ENCODE data around the gene SLC15A5. TPM values are rescaled to one million over a fixed set of nuclear protein-coding genes. Genes with fewer than 3 reads are reported as not detected.

Gene SLC15A5, protein sequence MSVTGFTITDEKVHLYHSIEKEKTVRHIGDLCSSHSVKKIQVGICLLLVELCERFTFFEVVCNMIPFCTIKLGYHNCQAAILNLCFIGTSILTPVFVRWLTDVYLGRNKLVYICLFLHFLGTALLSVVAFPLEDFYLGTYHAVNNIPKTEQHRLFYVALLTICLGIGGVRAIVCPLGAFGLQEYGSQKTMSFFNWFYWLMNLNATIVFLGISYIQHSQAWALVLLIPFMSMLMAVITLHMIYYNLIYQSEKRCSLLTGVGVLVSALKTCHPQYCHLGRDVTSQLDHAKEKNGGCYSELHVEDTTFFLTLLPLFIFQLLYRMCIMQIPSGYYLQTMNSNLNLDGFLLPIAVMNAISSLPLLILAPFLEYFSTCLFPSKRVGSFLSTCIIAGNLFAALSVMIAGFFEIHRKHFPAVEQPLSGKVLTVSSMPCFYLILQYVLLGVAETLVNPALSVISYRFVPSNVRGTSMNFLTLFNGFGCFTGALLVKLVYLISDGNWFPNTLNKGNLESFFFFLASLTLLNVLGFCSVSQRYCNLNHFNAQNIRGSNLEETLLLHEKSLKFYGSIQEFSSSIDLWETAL
- not detected for polyA plus RNA-seq (2013, experiment 1 of 2)
- not detected for polyA plus RNA-seq (2013, experiment 2 of 2)

DNA sequence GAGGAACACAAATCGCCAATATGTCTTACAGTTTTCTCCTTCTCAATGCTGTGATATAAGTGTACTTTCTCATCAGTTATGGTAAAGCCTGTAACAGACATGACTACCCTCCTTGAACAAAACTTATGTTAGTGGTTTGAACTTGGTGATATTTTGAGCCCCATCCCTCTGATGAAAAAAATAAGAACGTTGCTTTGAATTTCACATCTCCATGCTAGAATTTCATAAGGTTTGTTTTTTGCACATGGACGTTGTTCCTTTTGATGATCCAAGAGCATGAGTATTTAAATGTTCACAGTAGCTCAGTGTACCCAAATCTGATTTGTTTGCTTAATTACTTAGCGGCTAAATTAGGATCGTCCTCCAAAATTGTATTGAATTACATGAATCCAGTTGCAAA lies at the start of gene SLC15A5:
SLC15A5 (minus strand) TSS at position 101 of the 400 bp plus-strand sequence; CDS start at position 101, 0 bp downstream.
- WGBS, 2 experiments (ENCODE audit: insufficient coverage in 2 of 2), result 84 to 100% methylated on average over 3 to 4 of the region's 5 CpGs
- no peaks in the 10 kb centered on the region for H3K9me3 ChIP-seq (ENCODE audit: control insufficient read depth, low read length)
- no peaks in the 10 kb centered on the region for H3K36me3 ChIP-seq (ENCODE audit: control insufficient read depth, insufficient read depth, low read length)
- H3K27ac ChIP-seq (ENCODE audit: low read depth, low read length, severe bottlenecking), result no peak within 1 kb of the TSS
- H3K4me1 ChIP-seq (ENCODE audit: control insufficient read depth, insufficient read depth, low read length, poor library complexity, severe bottlenecking), result no peaks in the 10 kb centered on the region
- H3K4me3 ChIP-seq (ENCODE audit: extremely low read depth, insufficient read depth, low read length, poor library complexity, severe bottlenecking), result no peak within 1 kb of the TSS

DNA sequence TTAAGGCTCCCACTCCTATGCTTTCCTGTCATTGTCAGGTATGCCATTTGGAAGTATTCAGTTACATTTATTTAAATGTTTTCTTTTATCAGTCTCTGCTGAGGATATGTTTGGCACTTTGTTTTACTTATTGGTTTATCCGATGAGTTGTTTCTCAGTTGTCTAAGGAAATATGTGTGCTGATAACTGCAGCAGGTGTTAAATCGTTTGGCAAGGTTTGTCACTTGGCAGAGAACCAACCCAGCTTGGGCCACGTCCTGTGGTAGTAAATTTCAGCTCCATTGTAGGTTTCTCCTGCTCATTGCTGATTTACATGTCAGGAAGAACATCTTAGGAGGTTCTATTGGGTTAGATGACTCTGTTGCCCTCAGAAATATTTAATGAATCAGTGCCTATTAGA lies 47.9 kb upstream of the SLC15A5 start:
- no peaks in the 10 kb centered on the region for H3K4me1 ChIP-seq (ENCODE audit: control insufficient read depth, insufficient read depth, low read length, poor library complexity, severe bottlenecking)
- 83 to 89% methylated on average over 3 of the region's 3 CpGs for WGBS, 2 experiments (ENCODE audit: insufficient coverage in 2 of 2)
- no peaks in the 10 kb centered on the region for H3K36me3 ChIP-seq (ENCODE audit: control insufficient read depth, insufficient read depth, low read length)
- H3K27ac ChIP-seq (ENCODE audit: low read depth, low read length, severe bottlenecking), result no peak overlapping the region
- H3K9me3 ChIP-seq (ENCODE audit: control insufficient read depth, low read length), result peaks cover 5% of the 10 kb centered on the region
- no peak overlapping the region for H3K4me3 ChIP-seq (ENCODE audit: extremely low read depth, insufficient read depth, low read length, poor library complexity, severe bottlenecking)

DNA sequence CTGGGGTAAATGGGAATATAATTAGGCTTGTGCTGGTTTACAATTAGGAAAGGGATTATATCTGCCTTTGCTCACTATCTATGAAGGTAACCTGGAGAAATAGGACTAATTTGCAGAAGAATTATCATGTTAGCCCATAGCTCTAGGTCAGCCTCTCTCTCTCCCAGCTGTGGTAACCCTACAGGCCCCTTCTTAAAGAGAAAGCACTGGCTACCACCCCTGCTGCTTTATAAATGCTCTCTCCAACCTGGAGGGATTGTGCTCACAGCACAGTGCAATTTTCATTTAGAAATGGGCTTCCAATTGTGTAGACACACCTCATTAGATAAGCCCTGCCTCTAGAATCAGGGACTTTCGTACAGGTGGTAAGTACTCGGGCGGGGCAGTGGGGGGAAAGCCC lies 47.3 kb upstream of the SLC15A5 start:
- no peak overlapping the region for H3K27ac ChIP-seq (ENCODE audit: low read depth, low read length, severe bottlenecking)
- WGBS, 2 experiments (ENCODE audit: insufficient coverage in 2 of 2), result 100% methylated on average over 3 of the region's 3 CpGs; no CpG with 5 or more reads in 1 of the 2 experiments

DNA sequence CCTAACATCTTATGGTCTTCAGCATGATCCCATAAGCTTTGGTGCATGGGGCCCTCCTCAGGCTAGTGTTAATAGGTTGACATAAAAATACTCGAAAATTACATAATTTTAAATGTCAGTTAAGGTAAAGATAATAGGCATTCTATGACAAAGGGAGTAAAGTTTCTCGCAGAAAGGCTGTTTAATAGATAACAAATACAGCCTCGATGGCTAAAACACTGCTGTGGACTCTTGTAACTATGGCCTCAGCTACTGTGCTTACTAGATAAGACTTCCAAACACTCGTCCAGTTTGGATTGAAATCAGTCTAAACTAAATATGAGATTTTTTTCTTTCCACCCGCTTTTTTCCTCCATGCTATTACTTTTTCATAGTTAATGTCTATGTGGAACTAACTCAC lies 46.8 kb upstream of the SLC15A5 start:
- Histone ChIP-seq H3K36me3 (ENCODE audit: control insufficient read depth, insufficient read depth, low read length) (no peaks in the 10 kb centered on the region), H3K9me3 (ENCODE audit: control insufficient read depth, low read length) (peaks cover 5% of the 10 kb centered on the region), H3K27ac (ENCODE audit: low read depth, low read length, severe bottlenecking) (no peak overlapping the region), H3K4me3 (ENCODE audit: extremely low read depth, insufficient read depth, low read length, poor library complexity, severe bottlenecking) (no peak overlapping the region), H3K4me1 (ENCODE audit: control insufficient read depth, insufficient read depth, low read length, poor library complexity, severe bottlenecking) (no peaks in the 10 kb centered on the region)
- 77 to 88% methylated on average over 2 of the region's 5 CpGs for WGBS, 2 experiments (ENCODE audit: insufficient coverage in 2 of 2)

More for the DNA sequence above, 47.3 kb upstream of the SLC15A5 start:
- Histone ChIP-seq H3K9me3 (ENCODE audit: control insufficient read depth, low read length) (peaks cover 5% of the 10 kb centered on the region), H3K36me3 (ENCODE audit: control insufficient read depth, insufficient read depth, low read length) (no peaks in the 10 kb centered on the region), H3K4me3 (ENCODE audit: extremely low read depth, insufficient read depth, low read length, poor library complexity, severe bottlenecking) (no peak overlapping the region), H3K4me1 (ENCODE audit: control insufficient read depth, insufficient read depth, low read length, poor library complexity, severe bottlenecking) (no peaks in the 10 kb centered on the region)

DNA sequence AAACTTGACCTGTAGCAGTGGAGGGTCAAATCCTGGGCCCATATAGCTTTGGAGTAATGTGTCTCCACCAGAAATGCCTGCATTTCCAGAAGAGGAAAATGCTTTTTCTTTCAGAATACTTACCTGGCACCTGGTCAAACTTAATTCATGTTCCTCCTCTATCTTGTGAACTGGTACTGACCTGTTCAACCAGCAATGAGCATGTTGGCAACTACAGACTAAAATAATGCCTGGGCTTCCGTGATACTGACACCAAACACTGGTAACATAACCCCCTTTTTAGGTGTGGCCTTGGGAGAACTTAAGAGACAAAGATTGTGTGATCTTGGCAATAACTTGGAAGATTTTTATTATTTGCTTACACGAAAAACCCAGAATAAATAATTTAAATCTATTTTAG lies 46.2 kb upstream of the SLC15A5 start:
- no peaks in the 10 kb centered on the region for H3K36me3 ChIP-seq (ENCODE audit: control insufficient read depth, insufficient read depth, low read length)
- peaks cover 5% of the 10 kb centered on the region for H3K9me3 ChIP-seq (ENCODE audit: control insufficient read depth, low read length)
- no peaks in the 10 kb centered on the region for H3K4me1 ChIP-seq (ENCODE audit: control insufficient read depth, insufficient read depth, low read length, poor library complexity, severe bottlenecking)
- no CpG with 5 or more reads among the region's 2 CpGs for WGBS, 2 experiments (ENCODE audit: insufficient coverage in 2 of 2)
- no peak overlapping the region for H3K4me3 ChIP-seq (ENCODE audit: extremely low read depth, insufficient read depth, low read length, poor library complexity, severe bottlenecking)
- H3K27ac ChIP-seq (ENCODE audit: low read depth, low read length, severe bottlenecking), result no peak overlapping the region

DNA sequence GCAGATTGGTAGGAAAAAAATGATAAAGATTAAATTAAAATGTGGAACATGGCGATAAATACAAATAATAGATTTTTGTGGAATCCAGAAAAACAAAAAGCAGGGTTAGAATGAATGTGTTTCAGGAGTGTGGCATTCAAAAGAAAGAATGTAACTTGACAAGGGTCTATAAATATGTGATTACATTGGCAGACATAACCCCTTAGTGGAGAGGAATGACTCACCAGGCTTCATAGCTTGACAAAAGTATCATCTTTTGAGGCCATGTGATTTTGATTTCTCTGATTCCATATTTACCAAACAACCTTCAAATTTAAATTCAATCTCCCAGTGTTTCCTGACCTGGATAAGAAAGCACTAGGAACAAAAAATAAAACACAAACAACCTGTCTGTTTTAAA lies 45.5 kb upstream of the SLC15A5 start:
- Histone ChIP-seq H3K27ac (ENCODE audit: low read depth, low read length, severe bottlenecking) (no peak overlapping the region), H3K4me3 (ENCODE audit: extremely low read depth, insufficient read depth, low read length, poor library complexity, severe bottlenecking) (no peak overlapping the region), H3K36me3 (ENCODE audit: control insufficient read depth, insufficient read depth, low read length) (no peaks in the 10 kb centered on the region), H3K9me3 (ENCODE audit: control insufficient read depth, low read length) (peaks cover 3% of the 10 kb centered on the region), H3K4me1 (ENCODE audit: control insufficient read depth, insufficient read depth, low read length, poor library complexity, severe bottlenecking) (no peaks in the 10 kb centered on the region)
- WGBS, 2 experiments (ENCODE audit: insufficient coverage in 2 of 2), result 83 to 100% methylated on average over 1 of the region's 1 CpG

DNA sequence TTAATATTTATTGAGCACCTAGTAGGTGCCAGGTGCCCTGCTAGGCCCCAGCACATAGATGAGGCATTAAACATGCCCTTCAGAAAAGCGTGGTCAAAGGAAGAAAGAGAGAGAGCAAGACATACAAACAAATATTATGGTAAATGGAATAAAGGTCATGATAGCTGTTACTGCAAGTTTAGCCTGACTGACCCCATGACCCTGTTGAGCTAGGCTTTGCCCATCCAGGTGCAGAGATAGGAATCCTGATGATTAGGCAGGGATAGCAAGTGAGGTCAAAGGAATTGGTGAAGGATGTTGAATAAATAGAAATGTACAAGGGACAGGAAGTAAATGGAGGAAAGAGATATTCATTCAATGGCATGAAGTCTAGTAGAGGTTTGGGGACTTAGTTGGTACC lies 33.4 kb upstream of the SLC15A5 start:
- H3K4me1 ChIP-seq (ENCODE audit: control insufficient read depth, insufficient read depth, low read length, poor library complexity, severe bottlenecking), result no peaks in the 10 kb centered on the region
- no peak overlapping the region for H3K27ac ChIP-seq (ENCODE audit: low read depth, low read length, severe bottlenecking)
- 75% methylated on average over 1 of the region's 1 CpG; no CpG with 5 or more reads in 1 of the 2 experiments for WGBS, 2 experiments (ENCODE audit: insufficient coverage in 2 of 2)
- no peak overlapping the region for H3K4me3 ChIP-seq (ENCODE audit: extremely low read depth, insufficient read depth, low read length, poor library complexity, severe bottlenecking)
- H3K9me3 ChIP-seq (ENCODE audit: control insufficient read depth, low read length), result no peaks in the 10 kb centered on the region
- H3K36me3 ChIP-seq (ENCODE audit: control insufficient read depth, insufficient read depth, low read length), result no peaks in the 10 kb centered on the region

DNA sequence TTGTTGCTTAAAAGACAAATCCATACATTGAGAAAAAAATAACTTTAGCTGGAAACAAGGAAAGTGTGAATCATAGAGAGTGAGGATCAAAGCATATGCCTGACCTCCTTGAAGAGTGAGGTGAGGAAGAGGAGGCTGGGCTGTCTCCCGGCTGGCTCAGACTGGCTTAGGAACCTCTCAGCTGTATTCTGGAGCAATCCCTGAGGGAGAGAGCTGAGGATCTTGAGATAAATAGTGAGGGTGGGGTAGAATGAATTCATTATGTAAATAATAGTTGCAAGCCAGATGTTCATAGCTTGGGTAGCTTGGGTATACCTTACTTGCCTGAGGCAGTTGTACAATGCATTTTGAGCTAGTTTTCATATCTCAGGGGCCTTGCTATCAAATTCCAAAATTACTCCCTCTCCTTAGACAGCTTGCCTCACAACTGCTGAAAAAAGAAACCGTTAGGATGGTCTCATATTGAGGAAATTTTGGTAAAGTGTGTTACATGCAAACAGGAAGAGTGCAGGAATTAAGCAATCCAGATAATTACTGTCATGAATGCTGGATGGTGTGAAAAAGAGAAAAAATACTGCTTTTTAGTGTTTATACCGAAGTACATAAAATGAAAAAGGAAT lies 30.5 kb upstream of the SLC15A5 start:
- Histone ChIP-seq H3K4me3 (ENCODE audit: extremely low read depth, insufficient read depth, low read length, poor library complexity, severe bottlenecking) (no peak overlapping the region), H3K9me3 (ENCODE audit: control insufficient read depth, low read length) (no peaks in the 10 kb centered on the region), H3K4me1 (ENCODE audit: control insufficient read depth, insufficient read depth, low read length, poor library complexity, severe bottlenecking) (no peaks in the 10 kb centered on the region), H3K27ac (ENCODE audit: low read depth, low read length, severe bottlenecking) (no peak overlapping the region), H3K36me3 (ENCODE audit: control insufficient read depth, insufficient read depth, low read length) (no peaks in the 10 kb centered on the region)
- 67 to 88% methylated on average over 1 to 2 of the region's 3 CpGs for WGBS, 2 experiments (ENCODE audit: insufficient coverage in 2 of 2)

DNA sequence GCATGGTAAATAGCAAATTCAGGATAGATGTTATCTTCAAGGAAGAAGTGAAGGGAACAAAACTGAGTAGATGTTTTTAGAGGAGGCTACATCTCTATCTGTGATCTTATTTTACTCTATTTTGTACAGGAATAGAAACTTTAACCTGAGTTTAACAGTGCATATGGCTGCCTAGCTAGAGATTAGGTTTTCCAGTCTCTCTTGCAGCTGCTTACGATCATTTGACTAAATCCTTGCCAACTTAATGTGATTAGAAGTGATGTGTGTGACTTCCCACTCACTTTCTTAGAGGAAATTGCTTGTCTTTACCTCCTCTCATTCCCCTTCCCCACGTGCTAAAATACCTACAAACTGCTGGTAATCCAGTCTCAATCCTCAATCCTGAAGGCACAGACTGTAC lies 26.5 kb upstream of the SLC15A5 start:
- H3K9me3 ChIP-seq (ENCODE audit: control insufficient read depth, low read length), result no peaks in the 10 kb centered on the region
- H3K4me1 ChIP-seq (ENCODE audit: control insufficient read depth, insufficient read depth, low read length, poor library complexity, severe bottlenecking), result no peaks in the 10 kb centered on the region
- no peak overlapping the region for H3K4me3 ChIP-seq (ENCODE audit: extremely low read depth, insufficient read depth, low read length, poor library complexity, severe bottlenecking)
- no peaks in the 10 kb centered on the region for H3K36me3 ChIP-seq (ENCODE audit: control insufficient read depth, insufficient read depth, low read length)
- no peak overlapping the region for H3K27ac ChIP-seq (ENCODE audit: low read depth, low read length, severe bottlenecking)
- WGBS, 2 experiments (ENCODE audit: insufficient coverage in 2 of 2), result 29 to 71% methylated on average over 1 of the region's 2 CpGs

DNA sequence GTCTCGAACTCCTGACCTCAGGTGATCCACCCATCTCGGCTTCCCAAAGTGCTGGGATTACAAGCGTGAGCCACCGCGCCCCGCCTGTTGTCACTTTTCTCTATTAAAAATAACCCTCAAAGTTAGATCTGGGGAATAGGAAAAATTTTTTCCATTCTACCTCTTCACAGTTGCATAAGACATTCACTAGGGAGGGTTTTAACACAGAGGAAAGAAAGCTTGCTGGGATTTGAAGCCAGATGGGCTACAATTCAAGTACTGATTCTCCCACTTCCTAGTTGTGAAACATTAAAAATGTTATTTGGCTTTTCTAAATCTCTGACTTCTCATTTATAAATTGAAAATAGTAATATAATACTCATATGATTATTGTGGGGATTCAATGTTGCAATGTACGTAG lies 23.3 kb upstream of the SLC15A5 start:
- Histone ChIP-seq H3K9me3 (ENCODE audit: control insufficient read depth, low read length) (no peaks in the 10 kb centered on the region), H3K4me1 (ENCODE audit: control insufficient read depth, insufficient read depth, low read length, poor library complexity, severe bottlenecking) (no peaks in the 10 kb centered on the region), H3K4me3 (ENCODE audit: extremely low read depth, insufficient read depth, low read length, poor library complexity, severe bottlenecking) (no peak overlapping the region), H3K27ac (ENCODE audit: low read depth, low read length, severe bottlenecking) (no peak overlapping the region), H3K36me3 (ENCODE audit: control insufficient read depth, insufficient read depth, low read length) (no peaks in the 10 kb centered on the region)
- WGBS, 2 experiments (ENCODE audit: insufficient coverage in 2 of 2), result no CpG with 5 or more reads among the region's 7 CpGs
